ENCODE measurements around the gene CASZ1.

DNA sequence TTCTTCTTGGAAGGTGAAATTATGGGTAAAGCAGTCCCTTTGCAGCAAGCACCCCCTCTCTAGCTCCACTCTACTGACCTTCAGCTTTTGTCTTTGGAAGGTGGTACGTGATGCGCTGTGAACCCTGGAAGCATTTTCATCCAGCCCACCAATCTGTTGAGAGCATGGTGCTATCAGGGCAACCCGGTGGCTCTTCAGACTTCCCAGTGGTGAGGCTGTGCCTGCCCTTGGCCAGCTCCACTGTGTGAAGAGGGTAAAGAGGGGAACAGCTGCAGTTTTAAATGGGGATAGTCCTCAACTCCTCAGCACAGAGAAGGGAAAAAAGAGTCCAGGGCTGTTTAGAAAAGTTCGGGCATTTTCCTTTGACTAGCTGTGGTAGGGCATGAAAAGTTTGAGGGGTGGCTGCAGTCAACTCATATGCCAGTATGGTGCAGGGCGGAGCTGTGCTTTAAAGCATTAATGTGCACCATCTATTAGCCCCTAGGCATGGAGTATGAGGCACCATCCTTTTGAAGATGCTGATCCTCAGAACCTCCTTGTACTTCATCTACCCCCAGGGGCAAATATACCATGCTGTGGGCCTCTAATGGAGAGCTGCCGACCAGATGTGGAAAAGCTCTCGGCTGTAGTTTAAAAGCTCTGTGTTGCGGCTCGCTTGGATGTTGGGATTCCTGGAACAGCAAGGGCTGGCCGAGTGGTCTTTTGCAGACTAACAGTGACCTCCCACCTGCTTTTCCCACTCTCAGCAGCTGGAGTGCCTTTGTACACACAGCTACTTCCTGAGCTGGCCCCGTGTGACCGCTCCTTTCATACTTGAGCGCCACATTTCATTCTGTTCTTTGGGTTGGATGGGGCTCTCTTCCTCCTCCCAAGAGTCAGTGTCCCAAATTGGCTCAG, 198.7 kb downstream of the CASZ1 start:
- no peak for TF ChIP-seq POLR2A (IDR thresholded peaks at IDR 0.05; ENCODE audit: low read depth, low read length)
- no peak for TF ChIP-seq TAF1 (IDR thresholded peaks at IDR 0.05; ENCODE audit: low read depth, low read length)
- TF ChIP-seq POLR2AphosphoS5 (IDR thresholded peaks at IDR 0.05; ENCODE audit: low read depth, low read length) = no peak
- TF ChIP-seq SPI1 (IDR thresholded peaks at IDR 0.05; ENCODE audit: low read depth, low read length) = no peak
- TF ChIP-seq PAX5 (IDR thresholded peaks at IDR 0.05; ENCODE audit: insufficient read depth, low read length, severe bottlenecking) = no peak
